Testis (tissue), 2 donors: Measurements from ENCODE around the gene CDYL.

Source experiments
- POLR2A ChIP-seq: fragments of 450-650 bp; IDR thresholded peaks from one replicate; pipeline ENCODE4 v1.6.1; 2017; ENCODE audit warnings: antibody characterized with exemption, mild to moderate bottlenecking, moderate library complexity
- TF ChIP-seq, protein P1 (sequence below), 3 experiments: fragments of 450-650 bp in 2 of 3; fragments of 200-600 bp in 1 of 3; sonication (generic) in 1 of 3; IDR thresholded peaks; one replicate each; pipeline ENCODE4 v1.5.1; 2016 to 2019; ENCODE audit warnings: antibody characterized with exemption in 3 of 3, mild to moderate bottlenecking in 2 of 3, moderate library complexity in 1 of 3

GRCh38 chr6:4774715-4775493, 1.3 kb upstream of the CDYL start:
- TF ChIP-seq, protein P1, sequence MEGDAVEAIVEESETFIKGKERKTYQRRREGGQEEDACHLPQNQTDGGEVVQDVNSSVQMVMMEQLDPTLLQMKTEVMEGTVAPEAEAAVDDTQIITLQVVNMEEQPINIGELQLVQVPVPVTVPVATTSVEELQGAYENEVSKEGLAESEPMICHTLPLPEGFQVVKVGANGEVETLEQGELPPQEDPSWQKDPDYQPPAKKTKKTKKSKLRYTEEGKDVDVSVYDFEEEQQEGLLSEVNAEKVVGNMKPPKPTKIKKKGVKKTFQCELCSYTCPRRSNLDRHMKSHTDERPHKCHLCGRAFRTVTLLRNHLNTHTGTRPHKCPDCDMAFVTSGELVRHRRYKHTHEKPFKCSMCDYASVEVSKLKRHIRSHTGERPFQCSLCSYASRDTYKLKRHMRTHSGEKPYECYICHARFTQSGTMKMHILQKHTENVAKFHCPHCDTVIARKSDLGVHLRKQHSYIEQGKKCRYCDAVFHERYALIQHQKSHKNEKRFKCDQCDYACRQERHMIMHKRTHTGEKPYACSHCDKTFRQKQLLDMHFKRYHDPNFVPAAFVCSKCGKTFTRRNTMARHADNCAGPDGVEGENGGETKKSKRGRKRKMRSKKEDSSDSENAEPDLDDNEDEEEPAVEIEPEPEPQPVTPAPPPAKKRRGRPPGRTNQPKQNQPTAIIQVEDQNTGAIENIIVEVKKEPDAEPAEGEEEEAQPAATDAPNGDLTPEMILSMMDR (IDR thresholded peaks at IDR 0.05), result no peak
- TF ChIP-seq POLR2A, result no peak
